HG02588 (cell line): ENCODE measurements around the gene C22orf31.

Experiments used
- ATAC-seq: cut with Tn5 transposase; IDR thresholded peaks from one replicate; pipeline ENCODE4 v1.9.1; 2021; ENCODE audit warnings: mild to moderate bottlenecking, moderate library complexity; ENCODE audit not compliant: unreplicated experiment

Gene C22orf31

DNA sequence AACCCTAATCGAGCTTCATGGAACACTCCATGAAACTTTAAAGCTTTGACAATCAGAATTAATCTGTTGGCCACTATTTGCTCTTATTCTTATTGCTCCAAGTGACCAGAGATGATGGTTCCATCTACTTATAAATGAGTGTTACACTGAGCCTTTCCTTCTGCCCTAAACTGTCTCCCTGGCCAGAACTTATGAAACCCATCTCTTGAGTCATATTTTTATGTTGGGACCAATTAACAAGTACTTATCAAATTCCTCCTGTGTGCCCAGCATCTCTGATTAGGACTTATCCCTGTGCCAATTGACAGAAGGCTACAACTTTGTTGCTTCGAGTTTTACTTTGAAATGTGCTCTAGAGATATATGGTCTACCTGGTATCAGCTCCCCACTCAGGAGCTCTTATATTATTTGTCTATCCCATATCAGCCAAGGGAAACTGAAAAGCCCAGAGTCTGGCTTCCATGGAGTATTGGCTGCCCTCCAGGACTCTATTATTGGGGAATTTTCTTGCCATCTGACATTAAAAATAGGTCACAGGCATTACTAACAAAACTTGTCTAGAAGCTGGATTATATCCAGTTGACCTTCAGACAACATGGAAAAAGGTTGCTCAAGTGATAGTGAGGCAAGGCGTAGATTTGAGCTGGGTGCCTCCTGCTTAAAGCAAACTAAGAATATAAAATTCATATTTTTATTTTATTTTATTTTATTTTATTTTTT lies 20.0 kb upstream of the C22orf31 start:
- ATAC-seq, result no peak

DNA sequence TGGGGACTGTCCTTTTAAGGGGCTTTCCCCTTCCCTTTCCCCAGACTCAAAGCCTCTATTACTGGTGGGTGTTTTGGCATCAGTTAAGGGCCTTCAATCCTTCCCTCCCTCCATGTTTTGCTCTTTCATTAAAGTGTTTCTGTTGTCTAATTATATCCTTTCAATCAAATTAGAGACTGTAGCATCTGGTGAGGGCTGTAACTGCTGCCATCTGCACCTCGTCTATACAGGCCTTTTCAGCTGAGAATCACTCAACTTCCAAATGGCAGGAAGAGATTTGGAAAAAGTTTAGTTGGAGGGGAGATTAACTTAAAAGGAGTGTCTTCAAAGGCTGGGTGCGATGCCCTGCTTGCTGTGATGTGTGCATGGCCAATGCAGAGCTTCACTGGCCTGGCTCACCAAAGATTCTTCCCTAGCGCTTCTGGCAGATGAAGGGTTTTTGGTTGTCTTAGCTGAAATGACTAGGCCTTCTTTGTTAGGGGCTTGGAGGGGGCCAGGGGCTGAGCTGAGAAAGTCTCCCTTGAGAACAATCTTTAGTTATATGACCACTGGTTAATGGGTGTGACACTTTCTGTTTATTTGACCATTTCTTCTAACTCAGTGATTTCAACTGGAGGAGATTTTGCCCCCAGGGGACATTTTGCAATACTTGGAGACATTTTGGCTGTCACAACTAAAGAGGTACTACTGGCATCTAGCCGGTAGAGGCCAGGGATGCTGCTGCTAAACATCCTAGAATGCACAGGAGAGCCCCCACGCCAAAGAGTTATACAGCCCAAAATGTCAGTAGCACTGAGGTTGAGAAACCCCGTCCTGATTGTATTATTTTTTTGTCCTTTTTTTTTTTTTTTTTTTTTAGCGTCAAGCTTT lies 18.7 kb upstream of the C22orf31 start:
- no peak for ATAC-seq

GRCh38 chr22:29079218-29079901 lies 17.7 kb upstream of the C22orf31 start:
- ATAC-seq, result no peak

DNA sequence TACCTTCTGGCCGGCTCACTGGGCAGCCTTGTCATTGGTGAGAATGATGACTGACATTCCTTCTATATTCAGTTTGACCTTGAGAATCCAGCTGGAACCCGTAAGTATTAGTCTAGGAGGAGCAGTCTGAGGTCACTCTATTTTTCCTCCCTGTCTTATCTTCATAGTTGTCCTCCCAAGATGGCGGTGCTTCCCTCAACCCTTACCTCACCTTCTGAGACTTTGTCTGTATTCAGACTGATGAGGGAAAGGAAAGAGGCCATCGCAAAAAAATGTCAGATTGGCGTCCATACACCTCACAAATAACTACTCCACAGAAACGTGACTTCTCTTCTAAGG lies 17.2 kb upstream of the C22orf31 start:
- no peak for ATAC-seq

GRCh38 chr22:29078036-29078868 lies 16.6 kb upstream of the C22orf31 start:
- ATAC-seq, result no peak

- ATAC-seq, result no peak
Measured at GRCh38 chr22:29074276-29074772, 12.7 kb upstream of the C22orf31 start.

- no peak for ATAC-seq
Measured at GRCh38 chr22:29073618-29074275, 12.1 kb upstream of the C22orf31 start.

- peak; percentile 19 for ATAC-seq
Measured at GRCh38 chr22:29072979-29073617, 11.5 kb upstream of the C22orf31 start, which contains the start of gene KREMEN1. KREMEN1 (plus strand) TSS chr22:29073035; CDS start chr22:29073131, 96 bp downstream.

- peak; percentile 77 for ATAC-seq
Measured at GRCh38 chr22:29072193-29072978, 10.8 kb upstream of the C22orf31 start.

GRCh38 chr22:29071261-29072045 lies 9.8 kb upstream of the C22orf31 start:
- ATAC-seq, result no peak

DNA sequence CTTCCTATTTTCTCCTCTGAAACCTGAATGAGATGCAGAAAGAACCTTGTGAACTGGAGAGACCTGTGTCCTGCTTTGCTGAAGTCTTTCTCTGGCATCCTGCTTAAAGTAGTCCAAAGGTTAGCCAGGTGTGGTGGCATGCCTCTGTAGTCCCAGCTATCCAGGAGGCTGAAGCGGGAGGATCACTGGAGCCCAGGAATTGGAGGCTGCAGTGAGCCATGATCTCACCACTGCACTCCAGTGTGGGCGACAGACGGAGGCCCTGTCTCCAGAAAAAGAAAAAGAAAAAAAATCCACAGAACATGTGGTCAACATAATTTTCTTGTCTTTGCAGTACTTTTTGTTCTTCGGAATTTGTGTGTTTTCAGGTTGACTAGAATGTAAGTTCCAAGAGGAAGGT lies 8.9 kb upstream of the C22orf31 start:
- no peak for ATAC-seq

- ATAC-seq, result no peak
Measured at GRCh38 chr22:29069463-29069862, 7.8 kb upstream of the C22orf31 start.

- ATAC-seq, result no peak
Measured at GRCh38 chr22:29065468-29066190, 4.0 kb upstream of the C22orf31 start.

DNA sequence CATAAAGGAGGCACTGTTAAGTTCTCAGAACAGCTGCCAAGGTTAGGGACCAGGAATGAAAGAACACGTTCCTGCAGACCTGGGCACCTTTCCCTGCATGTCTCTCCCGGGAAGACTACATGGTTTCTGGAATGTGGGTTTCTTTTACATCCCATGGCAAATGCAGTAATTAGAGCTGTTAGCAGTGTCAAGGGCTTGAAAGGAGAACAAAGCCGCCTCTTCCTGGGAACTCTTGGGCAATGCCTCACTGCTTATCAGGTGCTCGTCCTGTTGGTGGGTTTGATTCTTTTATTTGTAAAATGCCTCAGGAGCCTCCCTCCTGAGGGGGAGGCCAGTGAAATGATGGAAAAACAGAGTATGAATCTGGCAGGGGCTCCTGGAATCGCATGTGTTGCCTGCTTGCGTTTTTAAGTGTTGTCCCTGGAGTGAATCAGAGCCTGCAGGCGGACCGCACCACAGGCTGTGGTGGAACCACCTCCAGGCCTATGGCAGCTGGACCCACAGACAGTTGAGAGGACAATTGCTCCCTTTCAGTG lies 723 bp upstream of the C22orf31 start:
- no peak for ATAC-seq

DNA sequence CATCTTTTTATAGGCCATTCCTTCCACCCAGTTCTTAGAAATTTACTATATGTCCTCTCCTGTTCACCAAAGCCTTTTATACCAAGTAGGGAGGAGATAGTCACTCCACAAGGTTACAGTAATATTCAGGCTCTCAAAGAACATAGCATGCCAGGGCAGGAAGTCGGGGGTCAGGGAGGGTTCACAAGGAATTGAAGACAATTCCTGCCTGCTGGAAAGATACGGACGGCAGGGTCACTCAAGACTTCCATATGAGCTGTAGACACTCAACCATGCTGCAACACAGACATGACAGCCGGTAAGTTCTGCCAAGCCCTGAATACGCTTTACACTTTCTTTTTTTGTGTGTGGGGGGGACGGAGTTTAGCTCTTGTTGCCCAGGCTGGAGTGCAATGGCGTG lies 700 bp downstream of the C22orf31 start:
- ATAC-seq, result no peak

- no peak for ATAC-seq
Measured at GRCh38 chr22:29060251-29060869, 1.3 kb downstream of the C22orf31 start.

DNA sequence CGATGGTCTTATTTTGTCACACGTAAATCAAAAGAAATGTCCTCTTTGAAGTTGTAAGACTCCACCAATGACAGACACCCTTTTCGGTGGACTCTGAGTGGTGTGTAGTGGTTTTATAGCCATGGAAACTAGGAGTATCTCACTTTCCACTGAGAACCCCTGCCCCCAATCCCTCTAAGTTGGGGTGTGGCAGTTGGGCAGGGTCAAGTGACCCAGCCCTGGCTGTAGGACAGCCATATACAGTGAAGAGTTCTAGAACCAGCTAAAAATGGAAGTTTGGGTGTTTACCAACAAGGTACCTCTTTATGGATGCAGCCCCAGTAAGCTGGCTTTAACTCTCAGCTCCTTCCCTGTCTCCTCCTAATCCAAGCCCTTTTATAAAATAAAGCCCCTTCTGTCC lies 5.2 kb downstream of the C22orf31 start:
- ATAC-seq, result no peak
